ENCODE data around the gene EXOC6.
"Not testable (repeated sequence)": the region's sequence is repeated elsewhere in the genome, so short reads cannot be mapped to it uniquely, and the experiment has no call there.

GRCh38 chr10:92976278-92976677 lies 128.0 kb downstream of the EXOC6 start:
- not testable (repeated sequence) for TF ChIP-seq CTCF (tag by site-specific recombination; IDR thresholded peaks at IDR 0.05); SP3 (tag by site-specific recombination; IDR thresholded peaks at IDR 0.05); TCF7L2 (IDR thresholded peaks at IDR 0.05; ENCODE audit: borderline replicate concordance, low read depth, low read length); PATZ1 (tag by site-specific recombination; IDR thresholded peaks at IDR 0.05); ZNF549 (tag by site-specific recombination; IDR thresholded peaks at IDR 0.05); ZBTB21 (tag by site-specific recombination; IDR thresholded peaks at IDR 0.05)
- TF ChIP-seq, protein P1, sequence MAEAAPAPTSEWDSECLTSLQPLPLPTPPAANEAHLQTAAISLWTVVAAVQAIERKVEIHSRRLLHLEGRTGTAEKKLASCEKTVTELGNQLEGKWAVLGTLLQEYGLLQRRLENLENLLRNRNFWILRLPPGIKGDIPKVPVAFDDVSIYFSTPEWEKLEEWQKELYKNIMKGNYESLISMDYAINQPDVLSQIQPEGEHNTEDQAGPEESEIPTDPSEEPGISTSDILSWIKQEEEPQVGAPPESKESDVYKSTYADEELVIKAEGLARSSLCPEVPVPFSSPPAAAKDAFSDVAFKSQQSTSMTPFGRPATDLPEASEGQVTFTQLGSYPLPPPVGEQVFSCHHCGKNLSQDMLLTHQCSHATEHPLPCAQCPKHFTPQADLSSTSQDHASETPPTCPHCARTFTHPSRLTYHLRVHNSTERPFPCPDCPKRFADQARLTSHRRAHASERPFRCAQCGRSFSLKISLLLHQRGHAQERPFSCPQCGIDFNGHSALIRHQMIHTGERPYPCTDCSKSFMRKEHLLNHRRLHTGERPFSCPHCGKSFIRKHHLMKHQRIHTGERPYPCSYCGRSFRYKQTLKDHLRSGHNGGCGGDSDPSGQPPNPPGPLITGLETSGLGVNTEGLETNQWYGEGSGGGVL (tag by site-specific recombination; IDR thresholded peaks at IDR 0.05), result not testable (repeated sequence)

Measured in HEK293 (cell line).